NCI-H82 treated with DMSO at 0.1 percent for 48 hours (cell line): ENCODE data around the gene HMGN3.

ENCODE experiments used
- DNase-seq: peaks from one replicate; lab custom pipeline; 2025; ENCODE audit not compliant: unreplicated experiment; lab: John Stamatoyannopoulos, UW

HMGN3 gene

DNA sequence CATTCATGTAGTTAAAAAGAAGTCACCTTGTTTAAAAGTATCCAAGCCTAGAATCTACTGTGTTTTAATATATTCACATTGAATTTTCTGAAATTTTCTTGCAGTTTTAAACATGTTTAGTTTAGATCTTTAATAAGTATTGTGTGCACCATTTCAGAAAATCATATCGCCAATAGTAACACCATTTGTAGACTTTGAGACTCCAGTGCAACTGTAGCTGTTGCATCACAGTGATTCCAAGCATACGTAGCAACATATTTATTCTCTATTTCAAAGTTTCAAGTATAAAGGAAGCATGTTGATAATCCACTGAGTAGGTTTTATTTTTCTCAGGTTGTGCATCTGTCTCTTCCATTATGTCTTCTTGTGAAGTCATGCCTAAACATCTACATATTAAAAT, 46.4 kb downstream of the HMGN3 start:
- DNase-seq, result no peak

DNA sequence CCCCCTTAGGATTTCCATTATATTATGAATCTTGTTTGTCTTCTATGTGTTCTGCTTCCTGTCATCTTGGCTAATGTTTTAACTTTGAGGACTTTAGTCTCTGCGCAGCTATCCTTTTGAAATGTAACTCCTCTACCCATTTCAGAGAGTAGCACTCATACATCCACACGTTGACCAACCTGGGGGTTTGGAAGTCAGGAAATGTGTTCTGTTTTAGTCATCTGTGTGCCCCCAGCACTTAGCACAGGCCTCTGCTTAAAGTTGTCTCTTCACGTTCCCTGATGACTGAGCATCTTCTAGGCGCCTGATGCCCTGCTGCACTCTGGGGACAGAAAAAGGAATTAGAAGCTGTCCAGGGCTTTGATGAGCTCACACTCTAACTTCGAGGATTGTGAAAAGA, 47.9 kb downstream of the HMGN3 start:
- DNase-seq, result no peak

GRCh38 chr6:79184641-79185040, 49.8 kb downstream of the HMGN3 start:
- no peak for DNase-seq

- no peak for DNase-seq
These were observed 50.4 kb downstream of the HMGN3 start for GRCh38 chr6:79184086-79184485.

- no peak for DNase-seq
These were observed 54.4 kb downstream of the HMGN3 start for GRCh38 chr6:79180052-79180451.

GRCh38 chr6:79173378-79173777, 61.1 kb downstream of the HMGN3 start:
- no peak for DNase-seq

- DNase-seq, result no peak
These were observed 63.5 kb downstream of the HMGN3 start for GRCh38 chr6:79170959-79171358.

DNA sequence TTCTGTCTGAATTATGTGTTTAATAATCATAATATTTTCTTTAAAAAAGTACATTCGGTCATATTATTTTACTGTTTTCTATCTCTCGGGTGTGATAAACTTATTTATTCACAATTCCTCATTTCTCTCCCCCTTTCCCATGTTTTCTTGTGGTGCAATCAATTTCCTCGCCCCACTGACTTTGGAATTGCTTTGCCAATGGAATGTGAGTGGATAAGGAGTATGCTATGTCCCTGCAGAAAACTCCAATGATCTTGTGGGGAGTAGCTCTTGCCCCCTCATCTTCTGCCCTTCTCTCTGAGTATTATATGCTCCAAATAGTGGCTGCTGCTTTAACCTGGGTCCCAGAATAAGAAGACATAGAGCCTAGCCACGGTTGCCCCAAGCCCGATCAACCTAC, 64.1 kb downstream of the HMGN3 start:
- DNase-seq, result no peak

DNA sequence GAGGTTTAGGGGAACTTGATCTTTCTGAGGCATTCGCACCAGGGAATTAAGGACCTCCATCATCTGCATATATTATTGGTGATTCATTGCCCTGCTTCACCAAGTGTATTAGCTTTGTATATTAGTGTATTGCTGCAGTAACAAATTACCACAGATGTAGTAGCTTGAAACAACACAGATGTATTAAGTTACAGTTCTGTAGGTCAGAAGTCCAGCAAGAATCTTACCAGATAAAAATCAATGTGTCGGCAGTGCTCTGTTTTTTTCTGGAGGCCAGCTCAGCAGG, 65.8 kb downstream of the HMGN3 start:
- DNase-seq, result no peak

- DNase-seq, result no peak
These were observed 66.4 kb downstream of the HMGN3 start for GRCh38 chr6:79167931-79168694.

- no peak for DNase-seq
These were observed 74.6 kb downstream of the HMGN3 start for GRCh38 chr6:79159846-79160245.

GRCh38 chr6:79158856-79159516, 75.5 kb downstream of the HMGN3 start:
- DNase-seq, result no peak

DNA sequence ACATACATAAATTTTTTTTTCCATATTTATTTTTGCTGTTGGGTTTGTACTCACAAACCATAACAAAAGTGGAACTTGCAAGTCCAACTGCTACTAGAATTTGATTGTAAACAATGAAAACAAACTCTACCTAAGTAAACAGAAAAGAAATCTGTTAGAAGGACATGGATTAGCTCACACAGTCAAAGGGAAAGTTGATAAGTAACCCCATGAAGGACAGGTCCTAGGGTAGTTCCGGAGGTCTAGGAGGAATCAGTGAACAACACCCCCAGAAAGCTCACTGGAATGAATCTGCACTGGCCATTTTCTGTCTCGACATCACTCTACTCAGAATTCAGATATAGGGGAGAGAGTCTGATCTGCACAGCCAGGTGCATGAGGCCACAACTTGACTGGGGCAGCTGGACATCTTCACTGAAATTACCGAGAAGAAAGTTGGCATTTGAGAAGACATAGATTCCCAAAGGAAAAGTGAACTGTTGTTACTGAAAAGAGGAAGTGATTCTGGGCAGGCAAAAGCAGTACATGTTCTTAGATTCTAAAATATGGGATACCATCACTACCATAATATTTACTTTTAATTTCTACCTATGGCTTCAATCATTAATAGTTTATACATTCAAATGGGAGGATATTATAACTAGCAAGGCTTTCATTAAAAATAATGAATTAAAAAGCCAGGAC, 76.4 kb downstream of the HMGN3 start:
- DNase-seq, result no peak

DNA sequence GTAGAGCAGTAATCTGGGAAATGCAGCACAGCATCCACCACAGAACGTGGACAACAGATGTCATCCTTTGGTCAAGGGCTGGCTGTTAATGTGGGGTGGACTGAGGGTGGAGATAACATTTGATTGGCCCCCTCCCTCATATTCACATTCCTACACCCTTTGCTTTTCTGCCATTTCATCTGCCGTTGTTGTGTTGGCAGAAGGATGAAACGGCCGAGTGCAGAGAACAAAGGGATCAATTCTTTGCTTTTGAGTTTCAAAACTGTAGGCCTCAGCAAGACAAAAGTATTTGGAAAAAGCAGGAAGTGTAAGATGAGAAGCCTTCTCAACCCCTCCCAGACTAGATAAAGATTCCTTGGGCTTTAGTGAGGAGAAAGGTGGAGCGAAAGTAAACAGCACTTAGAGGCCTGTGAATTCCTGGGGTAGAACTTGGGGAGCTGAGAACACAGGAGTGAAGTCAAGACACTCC, 82.2 kb downstream of the HMGN3 start:
- no peak for DNase-seq
